OCI-LY1 (cell line): ENCODE results near the gene PSMA8.

Experiments used
- H2AFZ ChIP-seq: fragments of 200-600 bp; sonication (generic), shearing (Covaris generic); 2 replicates; pipeline ENCODE4 v1.6.0; 2014; ENCODE audit warnings: antibody characterized with exemption, mild to moderate bottlenecking, low read length
- H3F3A ChIP-seq: fragments of 200-600 bp; sonication (generic), shearing (Covaris generic); 2 replicates; pipeline ENCODE4 v1.6.0; 2014; ENCODE audit warnings: mild to moderate bottlenecking, antibody characterized with exemption, low read length, moderate library complexity; ENCODE audit not compliant: insufficient read depth
- H3K27ac ChIP-seq: fragments of 200-600 bp; sonication (generic); 2 replicates; pipeline ENCODE4 v1.5.1; 2014; ENCODE audit warnings: low read length, mixed run types, mild to moderate bottlenecking, low read depth; ENCODE audit not compliant: poor library complexity, severe bottlenecking
- H3K27me3 ChIP-seq: fragments of 200-600 bp; sonication (generic); 2 replicates; pipeline ENCODE4 v1.6.0; 2014; ENCODE audit warnings: antibody characterized with exemption, mild to moderate bottlenecking, low read length, moderate library complexity; ENCODE audit not compliant: insufficient read depth
- H3K36me3 ChIP-seq: fragments of 200-600 bp; sonication (generic); 2 replicates; pipeline ENCODE4 v1.6.1; 2014; ENCODE audit warnings: mild to moderate bottlenecking, antibody characterized with exemption, low read length, moderate library complexity, mixed read lengths; ENCODE audit not compliant: insufficient read depth
- H3K4me1 ChIP-seq: fragments of 200-600 bp; sonication (generic); 2 replicates; pipeline ENCODE4 v1.5.1; 2014; ENCODE audit warnings: mild to moderate bottlenecking, low read length, moderate library complexity; ENCODE audit not compliant: insufficient read depth, severe bottlenecking
- H3K4me2 ChIP-seq: fragments of 200-600 bp; sonication (generic), shearing (Covaris generic); 2 replicates; pipeline ENCODE4 v1.6.1; 2014; ENCODE audit warnings: low read length
- H3K4me3 ChIP-seq: fragments of 200-600 bp; sonication (generic); 2 replicates; pipeline ENCODE4 v1.5.1; 2014; ENCODE audit warnings: low read length, low read depth, mild to moderate bottlenecking, mixed read lengths; ENCODE audit not compliant: poor library complexity, severe bottlenecking
- H3K79me2 ChIP-seq: fragments of 200-600 bp; shearing (Covaris generic); 2 replicates; pipeline ENCODE4 v1.6.1; 2016; ENCODE audit warnings: mixed run types, low read length, mixed read lengths; ENCODE audit not compliant: insufficient read depth
- H3K9ac ChIP-seq: fragments of 200-600 bp; sonication (generic), shearing (Covaris generic); 2 replicates; pipeline ENCODE4 v1.6.1; 2014; ENCODE audit warnings: mild to moderate bottlenecking, low read length, mixed read lengths
- H3K9me2 ChIP-seq: fragments of 200-600 bp; sonication (generic), shearing (Covaris generic); 2 replicates; pipeline ENCODE4 v1.6.1; 2014; ENCODE audit warnings: low read depth, mild to moderate bottlenecking, low read length, mixed read lengths
- H3K9me3 ChIP-seq: fragments of 200-600 bp; shearing (Covaris generic); 2 replicates; pipeline ENCODE4 v1.6.1; 2014; ENCODE audit warnings: low read length, mixed read lengths
- H4K20me1 ChIP-seq: fragments of 200-600 bp; sonication (generic), shearing (Covaris generic); 2 replicates; pipeline ENCODE4 v1.6.0; 2016; ENCODE audit warnings: mild to moderate bottlenecking, low read length; ENCODE audit not compliant: insufficient read depth
- EZH2 ChIP-seq: fragments of 200-600 bp; sonication (generic), shearing (Covaris generic); IDR thresholded peaks from 2 replicates; pipeline ENCODE4 v1.8.0; 2017; ENCODE audit warnings: borderline replicate concordance, mixed run types, mild to moderate bottlenecking, antibody characterized with exemption, low read length, moderate library complexity, mixed read lengths
- TF ChIP-seq, protein P1 (sequence below): fragments of 200-600 bp; sonication (generic), shearing (Covaris generic); IDR thresholded peaks from 2 replicates; pipeline ENCODE4 v1.5.1; 2017; ENCODE audit warnings: mild to moderate bottlenecking, antibody characterized with exemption, low read length, moderate library complexity, mixed read lengths

The PSMA8 gene

DNA sequence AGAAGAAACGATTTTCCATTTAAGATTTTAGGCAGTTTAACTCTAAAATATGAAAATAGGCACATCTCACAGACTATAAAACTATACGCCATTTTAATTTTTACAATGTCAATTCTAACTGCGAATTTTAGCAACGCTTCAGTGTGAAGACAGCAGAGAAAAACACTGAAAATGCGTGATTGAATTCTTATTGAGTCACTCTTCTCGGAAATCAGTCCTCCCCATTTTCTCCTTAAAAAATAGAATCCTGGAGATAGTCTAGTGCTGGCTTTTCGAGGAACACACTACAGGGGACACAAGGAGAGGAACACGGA lies 92.2 kb downstream of the PSMA8 start:
- H3K36me3 ChIP-seq, result peaks cover 9% of the 10 kb centered on the region; the same call in 1 of the 2 replicates
- peaks cover 39% of the 10 kb centered on the region for H3K79me2 ChIP-seq
- no peaks in the 10 kb centered on the region for H3K9me2 ChIP-seq
- H3K4me1 ChIP-seq, result peaks cover 29% of the 10 kb centered on the region
- no peaks in the 10 kb centered on the region for H3F3A ChIP-seq
- H4K20me1 ChIP-seq, result no peaks in the 10 kb centered on the region
- H3K4me2 ChIP-seq, result peak overlapping the region; percentile 97
- peak overlapping the region; percentile 11 for H3K27ac ChIP-seq
- peak overlapping the region; percentile 73 for H3K4me3 ChIP-seq
- H3K9me3 ChIP-seq, result no peaks in the 10 kb centered on the region
- H2AFZ ChIP-seq, result peak overlapping the region; percentile 99
- peak overlapping the region; percentile 78 for H3K9ac ChIP-seq
- TF ChIP-seq EZH2, result no peak
- TF ChIP-seq, protein P1, sequence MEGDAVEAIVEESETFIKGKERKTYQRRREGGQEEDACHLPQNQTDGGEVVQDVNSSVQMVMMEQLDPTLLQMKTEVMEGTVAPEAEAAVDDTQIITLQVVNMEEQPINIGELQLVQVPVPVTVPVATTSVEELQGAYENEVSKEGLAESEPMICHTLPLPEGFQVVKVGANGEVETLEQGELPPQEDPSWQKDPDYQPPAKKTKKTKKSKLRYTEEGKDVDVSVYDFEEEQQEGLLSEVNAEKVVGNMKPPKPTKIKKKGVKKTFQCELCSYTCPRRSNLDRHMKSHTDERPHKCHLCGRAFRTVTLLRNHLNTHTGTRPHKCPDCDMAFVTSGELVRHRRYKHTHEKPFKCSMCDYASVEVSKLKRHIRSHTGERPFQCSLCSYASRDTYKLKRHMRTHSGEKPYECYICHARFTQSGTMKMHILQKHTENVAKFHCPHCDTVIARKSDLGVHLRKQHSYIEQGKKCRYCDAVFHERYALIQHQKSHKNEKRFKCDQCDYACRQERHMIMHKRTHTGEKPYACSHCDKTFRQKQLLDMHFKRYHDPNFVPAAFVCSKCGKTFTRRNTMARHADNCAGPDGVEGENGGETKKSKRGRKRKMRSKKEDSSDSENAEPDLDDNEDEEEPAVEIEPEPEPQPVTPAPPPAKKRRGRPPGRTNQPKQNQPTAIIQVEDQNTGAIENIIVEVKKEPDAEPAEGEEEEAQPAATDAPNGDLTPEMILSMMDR, result no peak
- no peaks in the 10 kb centered on the region for H3K27me3 ChIP-seq

DNA sequence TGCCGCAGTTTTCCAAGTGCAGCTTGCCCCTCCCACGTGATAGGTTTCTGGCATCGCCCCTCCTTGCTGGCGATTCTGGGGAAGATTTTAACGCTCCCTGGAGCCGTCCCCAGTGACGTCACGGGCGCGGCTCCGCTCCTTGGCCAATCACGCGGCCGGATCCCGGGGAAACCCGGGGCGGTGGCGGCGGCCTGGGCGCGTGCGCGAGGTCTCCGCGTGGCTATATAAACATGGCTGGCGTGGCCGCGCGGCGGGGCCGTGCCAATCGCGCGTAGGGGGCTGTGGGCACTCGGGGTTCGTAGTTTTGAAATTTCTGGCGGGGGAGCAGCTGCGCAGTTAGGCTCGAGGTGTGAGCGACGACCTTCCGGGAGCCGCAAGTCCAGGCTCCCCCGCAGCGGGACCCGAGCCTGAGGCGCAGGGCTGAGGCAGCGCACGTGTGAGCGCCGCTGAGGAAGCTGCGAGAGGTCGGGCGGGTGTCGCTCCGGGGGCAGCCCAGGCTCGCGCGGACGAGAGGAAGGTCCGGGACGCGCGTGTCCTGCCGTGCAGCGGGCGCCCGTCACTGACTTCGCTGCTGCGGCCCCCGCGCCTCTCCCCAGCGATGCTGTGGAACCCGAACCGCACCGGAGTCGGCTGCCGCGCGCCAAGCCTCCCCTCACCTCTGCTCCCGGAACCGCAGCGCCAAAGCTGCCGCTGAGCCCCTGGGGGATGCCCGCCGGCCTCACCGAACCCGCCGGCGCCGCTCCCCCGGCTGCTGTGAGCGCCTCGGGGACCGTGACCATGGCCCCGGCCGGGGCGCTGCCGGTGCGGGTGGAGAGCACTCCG lies 92.8 kb downstream of the PSMA8 start, which contains the start of gene TAF4B:
Gene TAF4B, plus strand, starts transcription at position 217 of the 822 bp plus-strand sequence. Its CDS starts 489 bp downstream, at position 706.
- no peaks in the 10 kb centered on the region for H3F3A ChIP-seq
- H3K9me2 ChIP-seq, result no peaks in the 10 kb centered on the region
- peaks cover 29% of the 10 kb centered on the region for H3K4me1 ChIP-seq
- H3K4me2 ChIP-seq, result peak within 1 kb of the TSS; percentile 97
- H3K79me2 ChIP-seq, result peaks cover 42% of the 10 kb centered on the region
- peak within 1 kb of the TSS; percentile 73 for H3K4me3 ChIP-seq
- H3K27ac ChIP-seq, result peak within 1 kb of the TSS; percentile 11
- peaks cover 10% of the 10 kb centered on the region for H3K36me3 ChIP-seq
- H2AFZ ChIP-seq, result peak within 1 kb of the TSS; percentile 99
- H3K9me3 ChIP-seq, result no peaks in the 10 kb centered on the region
- H3K27me3 ChIP-seq, result no peaks in the 10 kb centered on the region
- TF ChIP-seq, protein P1, result no peak
- H3K9ac ChIP-seq, result peak within 1 kb of the TSS; percentile 78
- H4K20me1 ChIP-seq, result no peaks in the 10 kb centered on the region

DNA sequence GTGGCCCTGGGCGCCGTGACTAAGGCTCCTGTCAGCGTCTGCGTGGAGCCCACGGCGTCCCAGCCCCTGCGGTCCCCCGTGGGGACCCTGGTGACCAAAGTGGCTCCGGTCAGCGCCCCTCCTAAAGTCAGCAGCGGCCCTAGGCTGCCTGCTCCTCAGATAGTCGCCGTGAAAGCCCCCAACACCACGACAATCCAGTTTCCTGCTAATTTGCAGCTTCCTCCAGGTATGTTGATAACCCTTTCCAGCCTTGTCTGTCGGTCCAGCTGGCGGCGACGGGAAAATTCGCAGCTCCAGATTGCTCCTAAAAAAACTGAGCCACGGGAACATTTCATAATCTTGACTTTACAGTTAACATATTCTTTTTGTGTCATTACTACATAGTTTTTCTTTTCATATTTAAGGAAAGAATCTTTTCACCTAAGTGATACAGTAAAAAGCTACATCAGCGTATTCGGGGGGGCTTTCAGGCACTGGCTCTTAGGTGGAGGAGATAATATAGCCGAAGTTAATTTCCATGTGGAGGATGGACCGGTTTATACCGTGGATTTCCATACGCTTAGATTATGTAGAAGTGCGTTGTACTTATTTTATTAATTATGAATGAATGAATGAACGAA lies 93.5 kb downstream of the PSMA8 start:
- H3K27me3 ChIP-seq, result no peaks in the 10 kb centered on the region
- peaks cover 49% of the 10 kb centered on the region for H3K79me2 ChIP-seq
- no peaks in the 10 kb centered on the region for H3F3A ChIP-seq
- H3K9ac ChIP-seq, result peak overlapping the region; percentile 78
- H4K20me1 ChIP-seq, result no peaks in the 10 kb centered on the region
- H3K4me2 ChIP-seq, result peak overlapping the region; percentile 97
- TF ChIP-seq, protein P1, result no peak
- no peak for TF ChIP-seq EZH2
- peaks cover 29% of the 10 kb centered on the region for H3K4me1 ChIP-seq
- H3K36me3 ChIP-seq, result peaks cover 17% of the 10 kb centered on the region
- no peaks in the 10 kb centered on the region for H3K9me2 ChIP-seq
- H2AFZ ChIP-seq, result no peak overlapping the region
- H3K27ac ChIP-seq, result peak overlapping the region; percentile 11
- H3K9me3 ChIP-seq, result no peaks in the 10 kb centered on the region
- H3K4me3 ChIP-seq, result peak overlapping the region; percentile 73
